ENCODE data around the gene PCBP3.
"Not testable (repeated sequence)": the region's sequence is repeated elsewhere in the genome, so short reads cannot be mapped to it uniquely, and the experiment has no call there.

PCBP3 gene

GRCh38 chr21:45843426-45843825 lies 199.9 kb downstream of the PCBP3 start:
- H3K4me1 ChIP-seq (ENCODE audit: control insufficient read depth, insufficient read depth, low read length) = peaks cover 27% of the 10 kb centered on the region
- H3K4me3 ChIP-seq (ENCODE audit: low read length) = no peak overlapping the region
- H3K9ac ChIP-seq (ENCODE audit: low read depth, low read length) = no peak overlapping the region
- peaks cover 5% of the 10 kb centered on the region for H3K9me3 ChIP-seq (replicated peaks; ENCODE audit: low read length)
- H3K27me3 ChIP-seq (ENCODE audit: control insufficient read depth, insufficient read depth, low read length) = no peaks in the 10 kb centered on the region
- no peaks in the 10 kb centered on the region for H3K36me3 ChIP-seq (ENCODE audit: insufficient read depth, low read length)
- H3K4me2 ChIP-seq (ENCODE audit: low read length) = no peak overlapping the region

DNA sequence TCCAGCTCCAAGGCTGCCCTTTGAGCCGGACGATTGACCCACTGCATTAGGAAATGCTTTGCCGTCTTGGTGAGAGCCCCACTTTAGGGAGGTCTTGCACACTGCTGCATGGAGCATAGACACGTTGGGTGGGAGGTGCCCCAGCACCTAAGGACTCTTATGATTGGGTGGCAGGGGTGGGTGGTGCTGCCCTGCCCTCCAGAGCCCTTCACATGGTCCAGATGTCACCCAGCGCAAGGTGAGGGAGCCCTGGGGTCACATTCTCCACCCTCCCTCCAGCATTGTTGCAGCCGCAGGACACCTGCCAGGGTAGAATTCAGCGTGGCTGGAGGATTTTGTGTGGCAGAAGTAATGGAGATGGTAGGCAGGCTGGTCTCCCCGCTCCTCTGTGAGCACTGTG lies 200.7 kb downstream of the PCBP3 start:
- no peak overlapping the region for H3K9ac ChIP-seq (ENCODE audit: low read depth, low read length)
- H3K27me3 ChIP-seq (ENCODE audit: control insufficient read depth, insufficient read depth, low read length) = no peaks in the 10 kb centered on the region
- H3K4me3 ChIP-seq (ENCODE audit: low read length) = no peak overlapping the region
- H3K4me2 ChIP-seq (ENCODE audit: low read length) = no peak overlapping the region
- H3K9me3 ChIP-seq (replicated peaks; ENCODE audit: low read length) = peaks cover 5% of the 10 kb centered on the region
- H3K36me3 ChIP-seq (ENCODE audit: insufficient read depth, low read length) = no peaks in the 10 kb centered on the region
- H3K4me1 ChIP-seq (ENCODE audit: control insufficient read depth, insufficient read depth, low read length) = peaks cover 19% of the 10 kb centered on the region

- H3K4me1 ChIP-seq (ENCODE audit: control insufficient read depth, insufficient read depth, low read length) = peaks cover 15% of the 10 kb centered on the region
- no peaks in the 10 kb centered on the region for H3K36me3 ChIP-seq (ENCODE audit: insufficient read depth, low read length)
- H3K4me3 ChIP-seq (ENCODE audit: low read length) = no peak overlapping the region
- H3K9ac ChIP-seq (ENCODE audit: low read depth, low read length) = no peak overlapping the region
- peaks cover 6% of the 10 kb centered on the region for H3K27me3 ChIP-seq (ENCODE audit: control insufficient read depth, insufficient read depth, low read length)
- no peak overlapping the region for H3K4me2 ChIP-seq (ENCODE audit: low read length)
- peaks cover 5% of the 10 kb centered on the region for H3K9me3 ChIP-seq (replicated peaks; ENCODE audit: low read length)
Observed at GRCh38 chr21:45845063-45845769, 201.7 kb downstream of the PCBP3 start.

DNA sequence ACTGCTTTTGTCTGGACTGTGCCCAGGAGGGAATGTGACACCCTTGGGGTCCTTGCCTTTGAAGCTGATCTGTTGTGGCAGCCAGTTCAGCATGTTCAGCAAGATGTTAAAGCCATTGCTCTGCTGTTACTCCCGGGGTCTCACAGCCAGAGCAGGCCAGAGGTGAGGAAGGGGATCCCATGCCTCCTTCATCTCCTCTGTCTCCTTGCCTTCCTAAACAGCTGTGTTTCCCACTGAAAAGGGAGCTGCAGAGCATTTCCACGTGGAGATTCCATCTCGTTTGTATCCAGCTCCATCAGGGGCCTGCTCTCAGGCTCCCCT lies 202.2 kb downstream of the PCBP3 start:
- Histone ChIP-seq H3K9ac (ENCODE audit: low read depth, low read length) (no peak overlapping the region), H3K27me3 (ENCODE audit: control insufficient read depth, insufficient read depth, low read length) (peaks cover 9% of the 10 kb centered on the region), H3K4me1 (ENCODE audit: control insufficient read depth, insufficient read depth, low read length) (peaks cover 15% of the 10 kb centered on the region), H3K36me3 (ENCODE audit: insufficient read depth, low read length) (no peaks in the 10 kb centered on the region), H3K4me3 (ENCODE audit: low read length) (no peak overlapping the region), H3K9me3 (replicated peaks; ENCODE audit: low read length) (peaks cover 4% of the 10 kb centered on the region), H3K4me2 (ENCODE audit: low read length) (no peak overlapping the region)

GRCh38 chr21:45846373-45847160 lies 203.0 kb downstream of the PCBP3 start:
- Histone ChIP-seq H3K9ac (ENCODE audit: low read depth, low read length) (no peak overlapping the region), H3K36me3 (ENCODE audit: insufficient read depth, low read length) (no peaks in the 10 kb centered on the region)

GRCh38 chr21:45847870-45848269 lies 204.3 kb downstream of the PCBP3 start:
- no peak overlapping the region for H3K9ac ChIP-seq (ENCODE audit: low read depth, low read length)
- H3K4me2 ChIP-seq (ENCODE audit: low read length) = no peak overlapping the region
- peaks cover 14% of the 10 kb centered on the region for H3K4me1 ChIP-seq (ENCODE audit: control insufficient read depth, insufficient read depth, low read length)
- H3K4me3 ChIP-seq (ENCODE audit: low read length) = no peak overlapping the region
- H3K9me3 ChIP-seq (replicated peaks; ENCODE audit: low read length) = no peaks in the 10 kb centered on the region
- H3K36me3 ChIP-seq (ENCODE audit: insufficient read depth, low read length) = no peaks in the 10 kb centered on the region
- H3K27me3 ChIP-seq (ENCODE audit: control insufficient read depth, insufficient read depth, low read length) = peaks cover 10% of the 10 kb centered on the region

More at GRCh38 chr21:45846373-45847160, 203.0 kb downstream of the PCBP3 start:
- Histone ChIP-seq H3K4me3 (ENCODE audit: low read length) (no peak overlapping the region), H3K9me3 (replicated peaks; ENCODE audit: low read length) (no peaks in the 10 kb centered on the region), H3K27me3 (ENCODE audit: control insufficient read depth, insufficient read depth, low read length) (peaks cover 9% of the 10 kb centered on the region), H3K4me1 (ENCODE audit: control insufficient read depth, insufficient read depth, low read length) (peaks cover 15% of the 10 kb centered on the region), H3K4me2 (ENCODE audit: low read length) (no peak overlapping the region)

DNA sequence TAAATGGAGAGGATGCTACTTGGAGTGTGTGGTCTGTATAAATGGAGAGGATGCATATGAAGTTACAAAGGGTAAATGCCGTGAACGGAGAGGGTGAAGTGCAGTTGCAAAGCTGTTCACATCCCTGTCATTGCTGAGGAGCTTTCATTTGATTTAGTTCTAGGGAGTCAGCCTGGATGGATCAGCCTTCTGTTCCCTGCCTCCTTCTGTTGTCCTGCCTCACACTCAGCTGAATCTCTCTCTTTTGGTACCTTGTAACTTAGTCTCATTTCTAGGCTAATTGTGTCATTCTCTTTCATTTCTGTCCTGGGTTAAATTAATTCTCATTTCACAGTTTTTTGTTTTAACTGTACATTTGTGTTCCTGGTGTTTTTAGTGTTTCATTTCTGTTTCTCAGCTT lies 204.8 kb downstream of the PCBP3 start:
- H3K4me2 ChIP-seq (ENCODE audit: low read length) = no peak overlapping the region
- H3K9ac ChIP-seq (ENCODE audit: low read depth, low read length) = no peak overlapping the region
- no peaks in the 10 kb centered on the region for H3K36me3 ChIP-seq (ENCODE audit: insufficient read depth, low read length)
- H3K9me3 ChIP-seq (replicated peaks; ENCODE audit: low read length) = no peaks in the 10 kb centered on the region
- H3K4me3 ChIP-seq (ENCODE audit: low read length) = no peak overlapping the region
- peaks cover 10% of the 10 kb centered on the region for H3K4me1 ChIP-seq (ENCODE audit: control insufficient read depth, insufficient read depth, low read length)
- peaks cover 15% of the 10 kb centered on the region for H3K27me3 ChIP-seq (ENCODE audit: control insufficient read depth, insufficient read depth, low read length)

DNA sequence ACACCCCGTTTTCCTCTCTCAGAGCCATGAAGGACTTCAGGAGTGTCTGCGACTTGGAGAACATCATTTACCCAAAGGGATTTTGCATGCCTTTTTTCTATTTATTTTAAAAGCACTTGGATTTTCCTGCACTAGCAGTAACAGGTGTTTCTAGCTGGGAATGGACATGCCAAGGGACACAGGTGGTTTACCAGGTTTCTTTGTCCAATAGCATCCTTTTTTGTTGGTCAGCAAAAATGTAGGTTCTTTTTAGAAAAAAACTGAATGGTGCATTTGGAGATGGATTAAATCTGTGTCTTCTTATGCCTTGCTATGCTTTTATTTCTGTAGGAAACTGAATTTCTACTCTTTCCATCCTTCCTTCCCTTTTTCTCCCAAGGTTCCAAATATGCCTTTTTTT lies 205.3 kb downstream of the PCBP3 start:
- Histone ChIP-seq H3K4me3 (ENCODE audit: low read length) (no peak overlapping the region), H3K9me3 (replicated peaks; ENCODE audit: low read length) (no peaks in the 10 kb centered on the region), H3K4me1 (ENCODE audit: control insufficient read depth, insufficient read depth, low read length) (peaks cover 7% of the 10 kb centered on the region), H3K36me3 (ENCODE audit: insufficient read depth, low read length) (no peaks in the 10 kb centered on the region), H3K27me3 (ENCODE audit: control insufficient read depth, insufficient read depth, low read length) (peaks cover 18% of the 10 kb centered on the region), H3K9ac (ENCODE audit: low read depth, low read length) (no peak overlapping the region), H3K4me2 (ENCODE audit: low read length) (no peak overlapping the region)

DNA sequence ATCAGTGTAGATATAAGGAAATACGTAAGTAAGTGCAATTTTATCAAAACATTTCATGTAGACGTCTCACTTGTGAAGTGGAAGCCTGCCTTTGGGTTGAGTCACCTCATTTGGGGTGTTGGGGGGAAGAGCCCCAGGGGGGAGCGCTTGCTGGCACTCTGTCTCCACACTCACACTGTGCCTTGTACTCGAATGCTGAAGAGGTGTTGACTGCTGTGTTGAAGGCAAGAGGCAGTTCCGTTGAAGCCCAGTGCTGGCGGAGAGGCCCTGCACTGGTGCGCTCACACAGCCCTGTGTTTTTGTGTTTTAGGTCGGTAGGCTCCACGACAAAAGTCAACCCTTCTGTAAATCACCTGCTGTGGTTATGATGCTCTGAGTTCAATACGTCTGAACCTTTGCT lies 206.1 kb downstream of the PCBP3 start:
- Histone ChIP-seq H3K4me2 (ENCODE audit: low read length) (no peak overlapping the region), H3K9ac (ENCODE audit: low read depth, low read length) (no peak overlapping the region), H3K27me3 (ENCODE audit: control insufficient read depth, insufficient read depth, low read length) (peaks cover 18% of the 10 kb centered on the region), H3K4me1 (ENCODE audit: control insufficient read depth, insufficient read depth, low read length) (peaks cover 3% of the 10 kb centered on the region), H3K36me3 (ENCODE audit: insufficient read depth, low read length) (no peaks in the 10 kb centered on the region), H3K4me3 (ENCODE audit: low read length) (no peak overlapping the region), H3K9me3 (replicated peaks; ENCODE audit: low read length) (no peaks in the 10 kb centered on the region)

GRCh38 chr21:45850181-45850580 lies 206.7 kb downstream of the PCBP3 start:
- peaks cover 18% of the 10 kb centered on the region for H3K27me3 ChIP-seq (ENCODE audit: control insufficient read depth, insufficient read depth, low read length)
- no peak overlapping the region for H3K4me2 ChIP-seq (ENCODE audit: low read length)
- no peak overlapping the region for H3K4me3 ChIP-seq (ENCODE audit: low read length)
- no peaks in the 10 kb centered on the region for H3K9me3 ChIP-seq (replicated peaks; ENCODE audit: low read length)
- H3K9ac ChIP-seq (ENCODE audit: low read depth, low read length) = no peak overlapping the region
- peaks cover 3% of the 10 kb centered on the region for H3K4me1 ChIP-seq (ENCODE audit: control insufficient read depth, insufficient read depth, low read length)
- H3K36me3 ChIP-seq (ENCODE audit: insufficient read depth, low read length) = no peaks in the 10 kb centered on the region

GRCh38 chr21:45852386-45852785 lies 208.9 kb downstream of the PCBP3 start:
- not testable (repeated sequence) for H3K36me3 ChIP-seq (ENCODE audit: insufficient read depth, low read length); H3K9me3 ChIP-seq (replicated peaks; ENCODE audit: low read length); H3K9ac ChIP-seq (ENCODE audit: low read depth, low read length); H3K4me3 ChIP-seq (ENCODE audit: low read length); H3K4me2 ChIP-seq (ENCODE audit: low read length); H3K4me1 ChIP-seq (ENCODE audit: control insufficient read depth, insufficient read depth, low read length)
- H3K27me3 ChIP-seq (ENCODE audit: control insufficient read depth, insufficient read depth, low read length) = peaks cover 18% of the 10 kb centered on the region
